Stimulated activated CD4-positive, alpha-beta T cell treated with anti-CD3 and anti-CD28 coated beads, TNF-alpha, amount 100 ng/mL, for 48 hours (primary cell): Measurements from ENCODE around the gene EEF1A2.

Source experiments
- DNase-seq, 3 donors: peaks; one replicate each; pipeline ENCODE4 v3.0.0-alpha.2; 2020; ENCODE audit warnings: low read depth in 3 of 3

The EEF1A2 gene

DNA sequence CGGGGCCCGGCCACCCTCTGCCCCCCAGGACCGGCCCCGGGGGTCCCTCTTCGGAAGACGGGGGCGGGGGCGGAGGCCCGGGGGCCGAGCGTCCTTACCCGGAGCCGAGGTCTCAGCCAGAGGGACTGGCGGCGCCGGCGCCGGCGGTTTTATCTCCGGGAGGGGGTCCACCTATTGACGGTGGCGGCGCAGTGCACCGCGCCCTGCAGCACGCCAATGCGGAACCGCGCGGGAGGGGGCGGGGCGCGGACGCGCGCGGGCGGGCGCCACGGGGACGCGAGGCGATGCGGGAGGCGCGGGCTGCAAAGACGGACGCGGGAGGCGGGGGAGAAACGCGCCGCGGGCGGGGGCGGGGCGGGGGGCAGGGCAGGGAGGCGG is at the start of gene EEF1A2:
EEF1A2 (minus strand) TSS at position 124 of the 378 bp plus-strand sequence. CDS start 1,320 bp downstream, outside the sequence.
- DNase-seq: no peak

DNA sequence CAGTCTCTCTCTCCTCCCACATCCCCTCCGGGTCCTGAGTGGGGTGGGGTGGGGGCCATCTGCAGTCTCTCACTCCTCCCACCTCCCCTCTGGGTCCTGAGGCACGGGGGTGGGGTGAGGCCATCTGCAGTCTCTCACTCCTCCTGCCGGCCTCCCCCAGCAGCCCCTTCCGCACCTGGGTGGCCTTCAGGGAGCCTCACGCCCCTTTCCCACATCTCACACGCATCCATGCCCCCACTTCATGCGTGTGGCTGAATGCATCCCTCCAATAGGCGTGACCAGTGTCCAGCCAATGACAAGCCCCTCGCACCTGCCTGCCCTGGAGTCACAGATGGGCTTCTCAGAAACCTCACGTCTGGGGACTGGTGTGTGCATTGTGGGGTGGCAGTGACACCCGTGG is 49.7 kb upstream of the EEF1A2 start:
- no peak for DNase-seq

DNA sequence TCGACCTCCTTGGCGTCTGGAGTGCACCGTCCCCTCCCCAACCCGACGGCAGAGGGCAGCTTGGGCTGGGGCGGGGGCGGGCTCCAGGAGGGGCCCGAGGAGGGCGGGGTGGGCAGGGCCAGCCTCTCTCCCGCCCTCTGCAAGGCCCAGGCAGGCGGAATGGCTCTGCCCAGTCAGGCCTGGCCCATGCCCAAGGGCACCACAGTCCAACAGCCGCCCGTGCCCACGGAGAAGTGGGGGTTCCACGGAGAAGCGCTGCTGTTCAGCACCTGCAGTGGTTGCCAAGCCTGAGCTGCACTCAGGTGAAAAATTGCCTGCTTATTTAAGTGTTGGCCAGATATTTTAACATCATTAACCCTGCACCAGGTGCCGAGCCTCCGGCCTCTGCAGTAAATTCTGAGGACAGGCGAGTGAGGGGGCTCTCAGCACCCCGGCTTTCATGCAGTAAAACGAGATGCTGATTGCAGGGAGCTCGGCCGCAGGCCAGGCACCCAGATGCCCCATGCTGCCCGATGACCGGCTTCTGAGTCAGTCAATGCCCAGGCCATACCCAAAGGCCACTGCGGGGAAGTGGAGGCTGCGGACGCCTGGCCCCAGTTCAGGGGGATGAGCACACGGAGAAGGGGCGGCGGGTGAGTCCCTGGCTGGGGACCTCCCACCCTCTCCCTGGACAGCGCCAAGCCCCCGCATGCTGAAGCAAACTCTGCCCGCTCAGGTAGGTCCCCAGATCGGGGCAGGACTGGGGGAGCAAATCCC is 49.0 kb upstream of the EEF1A2 start, which contains the start of gene SRMS:
SRMS (minus strand) TSS at position 25 of the 756 bp plus-strand sequence. CDS start 286 bp downstream, outside the sequence.
- DNase-seq: no peak

GRCh38 chr20:63546956-63547724 is 48.3 kb upstream of the EEF1A2 start:
- DNase-seq: no peak

GRCh38 chr20:63546256-63546955 is 47.5 kb upstream of the EEF1A2 start:
- DNase-seq: no peak

DNA sequence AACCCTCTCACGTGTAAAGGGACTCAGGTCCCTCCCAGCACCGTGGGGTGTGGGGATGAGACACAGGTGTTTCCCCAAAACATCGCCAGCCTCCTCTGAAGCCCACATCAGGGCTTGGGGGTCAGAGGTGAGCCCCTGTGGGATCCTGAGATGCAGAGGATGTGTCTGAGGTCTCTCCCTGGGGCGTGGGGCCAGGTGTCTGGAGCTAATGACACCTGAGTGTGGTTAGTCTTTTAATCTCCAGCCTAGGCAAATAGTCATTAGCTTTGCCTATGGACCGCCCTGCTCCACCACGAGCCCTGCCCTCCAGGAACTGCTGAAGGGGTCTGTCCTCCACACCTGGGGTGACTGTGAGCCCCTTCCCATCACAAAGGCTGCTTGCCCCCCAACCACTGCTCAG is 46.9 kb upstream of the EEF1A2 start:
- no peak for DNase-seq

DNA sequence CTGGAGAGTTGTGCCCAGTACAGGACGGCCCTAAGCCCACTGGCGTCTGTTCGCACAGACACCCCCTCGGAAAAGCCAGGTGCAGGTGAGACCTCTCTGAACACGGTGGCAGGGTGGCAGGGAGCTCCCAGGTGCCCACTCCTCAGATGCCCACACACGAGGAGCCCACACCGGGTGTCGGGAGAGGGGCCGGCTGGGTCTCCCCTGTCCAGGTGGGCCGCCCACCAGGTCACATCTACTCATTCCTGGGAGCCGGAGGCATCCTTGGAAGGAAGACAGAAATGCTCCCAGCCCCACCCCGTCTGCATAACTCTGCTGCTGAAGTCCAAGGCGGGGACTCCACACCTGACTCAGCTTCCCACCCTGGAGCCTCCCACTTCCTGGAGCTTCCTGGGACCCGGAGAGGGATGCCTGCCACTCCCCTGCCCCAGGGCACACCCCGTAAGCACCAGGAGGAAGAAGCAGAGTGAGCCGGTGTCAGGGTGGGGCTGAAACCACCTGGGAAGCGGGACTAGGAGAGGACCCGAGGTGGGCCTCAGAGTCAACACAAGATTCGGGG is 46.2 kb upstream of the EEF1A2 start:
- DNase-seq: no peak

DNA sequence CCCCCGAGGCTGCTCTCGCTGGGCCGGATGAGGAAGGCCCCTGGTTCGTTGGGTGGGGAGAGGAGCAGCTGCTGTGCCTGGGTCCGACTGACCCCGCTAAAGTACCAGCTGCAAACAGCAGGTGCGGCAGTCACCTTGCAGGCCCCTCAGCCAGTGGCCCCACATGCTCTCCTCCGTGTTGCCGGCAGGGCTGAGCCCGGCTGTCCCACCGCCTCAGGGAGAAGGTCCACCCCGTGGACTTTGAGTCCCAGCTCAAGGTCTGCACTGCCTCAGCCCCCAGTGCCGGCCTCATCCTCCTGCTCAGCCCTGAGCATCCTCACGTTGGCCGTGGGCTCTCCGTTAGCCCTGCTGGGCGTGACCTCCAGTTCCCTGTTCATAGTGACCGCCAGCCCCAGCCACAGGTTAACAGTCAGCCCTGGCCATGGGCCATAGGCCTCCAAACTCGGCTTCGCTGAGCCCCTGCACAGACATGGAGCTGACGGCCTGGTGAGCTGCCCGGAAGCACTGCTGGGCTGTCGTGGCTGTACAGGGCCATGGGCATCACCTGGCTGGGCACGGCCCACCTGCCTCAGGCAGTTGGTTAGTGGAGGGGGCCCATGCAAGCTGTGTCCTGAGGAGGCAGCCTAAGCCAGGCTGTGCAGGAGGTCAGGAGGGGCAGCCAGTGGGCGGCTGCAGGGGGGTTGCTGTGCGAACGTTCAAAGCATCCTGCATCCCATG is 45.5 kb upstream of the EEF1A2 start:
- DNase-seq: no peak

- no peak for DNase-seq
Measured at GRCh38 chr20:63543733-63544132, 44.9 kb upstream of the EEF1A2 start.

DNA sequence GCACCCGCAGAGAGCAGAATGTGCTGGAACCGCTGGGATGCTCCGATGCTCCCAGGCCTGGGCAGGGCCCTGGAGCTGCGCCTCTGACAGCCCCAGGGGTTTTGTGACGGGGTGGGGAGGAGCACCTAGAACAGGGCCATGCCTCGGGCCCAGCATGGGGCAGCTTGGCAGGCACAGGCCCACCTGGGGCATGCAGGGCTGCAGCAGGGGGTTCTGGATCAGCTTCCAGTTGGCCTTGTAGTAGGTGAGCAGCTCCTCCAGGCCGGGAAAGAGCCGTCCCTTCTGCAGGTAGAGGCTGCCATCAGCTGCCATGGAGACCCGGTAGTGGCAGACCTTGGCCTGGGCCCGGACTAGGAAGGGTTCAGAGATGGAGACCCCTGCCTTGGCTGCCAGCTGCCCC is 44.2 kb upstream of the EEF1A2 start:
- DNase-seq: no peak

- no peak for DNase-seq
Measured at GRCh38 chr20:63542696-63543095, 43.8 kb upstream of the EEF1A2 start.

GRCh38 chr20:63542031-63542559 is 43.2 kb upstream of the EEF1A2 start:
- no peak for DNase-seq

DNA sequence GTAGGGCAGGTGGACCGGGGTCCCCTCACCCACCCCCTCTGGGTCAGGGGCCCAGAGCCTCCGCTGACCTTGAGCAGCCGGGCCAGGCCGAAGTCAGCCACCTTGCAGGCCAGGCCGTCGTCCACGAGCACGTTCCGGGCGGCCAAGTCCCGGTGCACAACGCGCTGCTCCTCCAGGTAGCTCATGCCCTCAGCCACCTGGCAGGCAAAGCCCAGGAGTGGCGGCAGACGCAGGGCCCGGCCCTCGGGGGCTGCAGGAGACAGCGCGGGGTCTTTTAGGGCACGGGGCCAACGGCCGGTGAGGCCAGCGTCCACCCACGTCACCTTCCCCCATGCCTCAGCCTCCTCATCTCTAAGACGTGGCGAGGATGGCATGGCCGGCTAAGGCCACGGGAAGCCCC is 42.5 kb upstream of the EEF1A2 start:
- DNase-seq: no peak

DNA sequence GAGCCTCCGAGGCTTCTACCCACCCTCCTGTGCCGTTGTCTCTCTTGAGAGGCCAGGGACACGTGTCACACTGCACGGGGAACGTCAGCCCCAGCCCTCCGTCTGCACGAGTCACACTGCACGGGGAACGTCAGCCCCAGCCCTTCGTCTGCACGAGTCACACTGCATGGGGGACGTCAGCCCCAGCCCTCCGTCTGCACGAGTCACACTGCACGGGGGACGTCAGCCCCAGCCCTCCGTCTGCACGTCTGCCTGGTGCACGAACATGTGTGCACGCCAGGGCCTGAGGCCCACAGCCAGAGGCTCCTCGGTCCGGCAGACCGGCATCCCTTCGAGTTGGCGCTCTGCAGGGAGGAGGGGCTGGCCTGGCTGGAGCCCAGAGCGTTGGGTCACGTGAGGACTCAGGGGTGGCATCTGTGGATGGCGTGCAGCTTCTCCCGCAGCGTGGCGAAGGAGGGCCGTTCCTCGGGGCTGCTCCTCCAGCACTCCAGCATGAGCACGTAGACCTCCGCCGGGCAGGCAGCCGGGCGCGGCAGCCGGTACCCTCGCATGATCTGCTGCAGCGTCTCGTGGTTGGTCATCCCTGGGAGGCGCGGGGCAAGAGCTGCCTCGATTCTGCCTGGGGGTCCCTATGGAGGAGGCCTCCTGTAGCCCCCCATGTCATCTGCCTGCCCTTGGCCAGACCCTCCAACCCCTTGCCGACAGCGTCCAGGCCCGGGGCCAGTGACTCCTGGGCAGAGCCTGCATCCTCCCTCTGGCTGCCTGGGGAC is 41.7 kb upstream of the EEF1A2 start:
- no peak for DNase-seq

DNA sequence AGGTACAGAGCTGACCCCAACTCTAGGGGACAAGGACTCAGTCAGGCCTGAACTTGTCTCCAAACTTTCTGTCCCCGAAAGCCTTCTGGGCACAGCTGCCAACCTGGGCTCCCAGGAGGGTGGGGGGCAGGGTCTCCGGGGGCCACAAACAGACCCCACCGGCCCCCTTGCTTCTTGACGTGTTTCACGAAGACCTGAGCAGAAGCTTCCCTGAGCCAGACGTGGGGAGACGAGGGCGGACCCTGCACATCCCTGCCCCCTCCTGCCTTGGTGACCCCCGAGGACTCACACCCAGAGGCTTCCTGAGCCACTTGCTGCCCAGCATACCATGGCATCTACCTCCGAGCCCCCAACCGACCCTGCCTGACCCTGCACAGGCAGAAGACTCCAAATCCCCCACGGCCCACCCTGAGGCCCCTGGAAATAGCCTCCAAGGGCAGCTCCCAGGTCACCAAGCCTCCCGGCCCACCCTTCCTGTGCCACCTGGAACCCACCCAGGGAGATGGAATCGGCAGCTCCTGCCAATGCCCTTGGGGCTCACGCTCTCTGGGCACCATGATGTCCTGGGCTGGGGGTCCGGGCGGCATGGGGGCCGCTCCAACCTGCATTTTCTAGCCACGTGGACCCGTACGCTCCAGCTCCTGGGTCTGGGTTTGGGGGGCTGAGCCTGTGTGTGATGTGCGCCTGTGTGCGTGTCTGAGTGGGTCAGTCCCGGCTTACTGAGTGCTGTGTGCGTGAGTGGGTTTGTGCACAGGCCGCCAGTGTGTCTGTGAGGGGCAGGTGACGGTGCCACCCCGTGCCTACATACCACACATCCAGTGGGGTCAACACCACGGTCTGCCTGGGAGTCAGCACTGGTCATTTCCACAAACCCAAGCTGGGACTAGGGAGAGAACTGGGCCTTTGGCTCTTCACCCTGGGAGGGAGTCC is 40.8 kb upstream of the EEF1A2 start:
- DNase-seq: no peak

DNA sequence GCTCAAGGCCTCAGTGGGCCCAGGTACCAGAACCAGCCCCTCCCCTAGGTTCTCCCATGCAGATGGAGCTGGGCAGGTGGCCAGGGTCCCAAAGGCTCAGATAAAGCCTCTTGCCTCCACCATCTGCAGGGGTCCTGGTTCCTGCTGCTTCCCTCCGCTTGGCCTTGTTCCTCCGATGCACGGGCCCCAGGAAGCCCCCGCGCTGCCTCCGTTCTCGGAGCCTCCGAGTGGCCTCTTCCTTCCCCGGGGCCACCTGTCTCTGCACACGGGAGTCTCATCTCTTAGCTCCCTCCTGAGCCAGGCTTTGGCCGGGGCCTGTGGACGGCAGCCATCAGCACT is 40.2 kb upstream of the EEF1A2 start:
- no peak for DNase-seq

GRCh38 chr20:63538204-63539091 is 39.6 kb upstream of the EEF1A2 start:
- no peak for DNase-seq

- peak; percentile 92 to 94 (median 92) for DNase-seq
Measured at GRCh38 chr20:63537525-63538203, 38.8 kb upstream of the EEF1A2 start.
